Measurements from ENCODE around the gene NOXO1. TPM values are rescaled to one million over a fixed set of nuclear protein-coding genes. Genes with fewer than 3 reads are reported as not detected.

NOXO1 gene, protein sequence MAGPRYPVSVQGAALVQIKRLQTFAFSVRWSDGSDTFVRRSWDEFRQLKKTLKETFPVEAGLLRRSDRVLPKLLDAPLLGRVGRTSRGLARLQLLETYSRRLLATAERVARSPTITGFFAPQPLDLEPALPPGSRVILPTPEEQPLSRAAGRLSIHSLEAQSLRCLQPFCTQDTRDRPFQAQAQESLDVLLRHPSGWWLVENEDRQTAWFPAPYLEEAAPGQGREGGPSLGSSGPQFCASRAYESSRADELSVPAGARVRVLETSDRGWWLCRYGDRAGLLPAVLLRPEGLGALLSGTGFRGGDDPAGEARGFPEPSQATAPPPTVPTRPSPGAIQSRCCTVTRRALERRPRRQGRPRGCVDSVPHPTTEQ
- not detected for total RNA-seq

- Mint-ChIP-seq H3K27me3 (peaks cover 0 to 10% of the 10 kb centered on the region in 2 donors), H3K4me1 (ENCODE audit: low read depth in 2 of 2) (peaks cover 0 to 16% of the 10 kb centered on the region in 2 donors), H3K4me3 (peak within 1 kb of the TSS; percentile 75)
Measured at GRCh38 chr16:1981398-1981836, at the start of gene NOXO1. Gene NOXO1 (minus strand): TSS chr16:1981469. CDS start chr16:1981179, 290 bp downstream.

DNA sequence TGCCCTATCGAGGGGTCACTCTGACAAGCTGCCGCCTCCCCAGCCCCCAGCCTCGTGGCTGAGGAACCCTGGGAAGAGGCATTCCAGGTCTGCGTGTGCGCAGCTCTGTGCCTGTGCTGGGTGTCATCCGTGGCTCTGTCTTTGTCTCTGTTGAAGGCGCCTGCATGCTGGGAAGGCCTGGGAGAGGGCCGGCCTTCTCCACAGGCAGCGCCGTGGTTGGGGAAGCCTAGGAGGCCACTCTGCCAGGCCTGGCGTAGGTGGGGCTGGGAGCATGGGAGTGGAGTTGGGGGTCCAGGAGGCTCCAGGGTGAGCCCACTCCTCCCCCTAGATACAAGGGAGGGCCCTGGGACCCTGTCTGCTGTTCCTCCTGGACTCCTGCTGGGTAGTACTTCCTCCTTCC is 48.8 kb upstream of the NOXO1 start:
- no peak for DNase-seq (ENCODE audit: low spot score)
- H3K27me3 Mint-ChIP-seq = no peaks in the 10 kb centered on the region
- ATAC-seq = no peak
- H3K27ac Mint-ChIP-seq = no peak overlapping the region
- no peaks in the 10 kb centered on the region for H3K36me3 Mint-ChIP-seq
- no peaks in the 10 kb centered on the region for H3K9me3 Mint-ChIP-seq
- no peak overlapping the region for H3K4me3 Mint-ChIP-seq
- H3K4me1 Mint-ChIP-seq (ENCODE audit: low read depth in 2 of 2) = peaks cover 0 to 5% of the 10 kb centered on the region in 2 donors

More at GRCh38 chr16:1981398-1981836, at the start of gene NOXO1:
- Mint-ChIP-seq H3K36me3 (no peaks in the 10 kb centered on the region), H3K27ac (no peak within 1 kb of the TSS), H3K9me3 (no peaks in the 10 kb centered on the region)
- ATAC-seq (no peak), DNase-seq (ENCODE audit: low spot score) (no peak)

GRCh38 chr16:2029350-2029749 is 48.1 kb upstream of the NOXO1 start:
- Mint-ChIP-seq H3K4me3 (no peak overlapping the region), H3K36me3 (no peaks in the 10 kb centered on the region)
- ATAC-seq = no peak

DNA sequence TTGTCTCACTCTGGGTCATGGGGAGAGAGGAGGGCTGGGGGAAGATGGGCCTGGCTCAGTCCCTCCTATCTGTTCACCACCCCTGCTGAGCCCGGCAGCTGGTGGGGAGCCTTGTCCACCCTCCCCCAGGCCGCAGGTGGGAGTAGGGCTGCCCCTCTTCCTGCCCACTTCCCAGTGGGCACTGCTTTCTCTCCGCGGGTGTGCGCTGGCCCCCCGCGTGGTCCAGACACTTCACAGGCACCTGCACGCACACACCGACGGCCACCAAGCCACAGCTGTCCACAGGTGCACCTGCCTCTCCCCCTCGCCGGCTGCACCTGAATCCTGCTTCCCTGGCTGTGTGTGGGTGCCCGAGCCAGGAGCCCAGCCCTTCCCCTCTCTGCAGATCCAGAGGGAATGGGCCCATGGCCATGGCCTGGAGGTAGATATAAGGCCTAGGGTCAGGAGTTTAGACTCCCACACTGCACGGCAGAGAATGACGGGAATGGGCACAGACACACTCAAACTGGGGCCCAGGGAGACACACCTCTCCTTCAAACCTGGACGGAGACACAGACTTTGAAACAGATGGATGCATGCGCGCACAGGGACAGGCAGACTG is 47.5 kb upstream of the NOXO1 start:
- Mint-ChIP-seq H3K27ac (no peak overlapping the region), H3K9me3 (no peaks in the 10 kb centered on the region), H3K27me3 (no peaks in the 10 kb centered on the region), H3K4me3 (no peak overlapping the region), H3K36me3 (no peaks in the 10 kb centered on the region), H3K4me1 (ENCODE audit: low read depth in 2 of 2) (peaks cover 0 to 8% of the 10 kb centered on the region in 2 donors)
- ATAC-seq (no peak), DNase-seq (ENCODE audit: low spot score) (no peak)

More at GRCh38 chr16:2029350-2029749, 48.1 kb upstream of the NOXO1 start:
- DNase-seq (ENCODE audit: low spot score) = no peak
- Mint-ChIP-seq H3K9me3 (no peaks in the 10 kb centered on the region), H3K27ac (no peak overlapping the region), H3K4me1 (ENCODE audit: low read depth in 2 of 2) (peaks cover 0 to 6% of the 10 kb centered on the region in 2 donors), H3K27me3 (no peaks in the 10 kb centered on the region)

DNA sequence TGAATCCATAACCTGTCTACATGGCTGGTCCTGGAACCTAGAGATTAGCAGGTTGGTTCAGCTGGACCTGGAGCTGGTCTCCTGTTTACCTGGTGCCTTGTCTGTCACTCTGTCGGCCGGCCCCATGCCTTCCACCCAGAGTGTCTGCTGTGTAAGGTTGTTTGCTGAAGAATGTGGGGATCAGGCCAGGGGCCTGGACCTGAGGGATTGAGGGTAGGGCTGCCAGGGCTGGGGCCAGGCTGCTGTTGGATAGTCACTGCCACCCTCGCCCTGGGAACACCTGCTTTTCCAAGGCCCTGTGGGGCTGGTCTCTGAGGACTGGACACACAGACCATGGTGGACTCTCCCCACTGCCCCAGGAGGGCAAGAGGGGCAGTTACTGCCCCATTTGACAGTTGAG is 46.9 kb upstream of the NOXO1 start:
- H3K36me3 Mint-ChIP-seq = no peaks in the 10 kb centered on the region
- peaks cover 4 to 10% of the 10 kb centered on the region in 2 donors for H3K4me1 Mint-ChIP-seq (ENCODE audit: low read depth in 2 of 2)
- H3K4me3 Mint-ChIP-seq = no peak overlapping the region
- no peak overlapping the region for H3K27ac Mint-ChIP-seq
- H3K9me3 Mint-ChIP-seq = no peaks in the 10 kb centered on the region
- DNase-seq (ENCODE audit: low spot score) (no peak), ATAC-seq (no peak)
- H3K27me3 Mint-ChIP-seq = no peaks in the 10 kb centered on the region

DNA sequence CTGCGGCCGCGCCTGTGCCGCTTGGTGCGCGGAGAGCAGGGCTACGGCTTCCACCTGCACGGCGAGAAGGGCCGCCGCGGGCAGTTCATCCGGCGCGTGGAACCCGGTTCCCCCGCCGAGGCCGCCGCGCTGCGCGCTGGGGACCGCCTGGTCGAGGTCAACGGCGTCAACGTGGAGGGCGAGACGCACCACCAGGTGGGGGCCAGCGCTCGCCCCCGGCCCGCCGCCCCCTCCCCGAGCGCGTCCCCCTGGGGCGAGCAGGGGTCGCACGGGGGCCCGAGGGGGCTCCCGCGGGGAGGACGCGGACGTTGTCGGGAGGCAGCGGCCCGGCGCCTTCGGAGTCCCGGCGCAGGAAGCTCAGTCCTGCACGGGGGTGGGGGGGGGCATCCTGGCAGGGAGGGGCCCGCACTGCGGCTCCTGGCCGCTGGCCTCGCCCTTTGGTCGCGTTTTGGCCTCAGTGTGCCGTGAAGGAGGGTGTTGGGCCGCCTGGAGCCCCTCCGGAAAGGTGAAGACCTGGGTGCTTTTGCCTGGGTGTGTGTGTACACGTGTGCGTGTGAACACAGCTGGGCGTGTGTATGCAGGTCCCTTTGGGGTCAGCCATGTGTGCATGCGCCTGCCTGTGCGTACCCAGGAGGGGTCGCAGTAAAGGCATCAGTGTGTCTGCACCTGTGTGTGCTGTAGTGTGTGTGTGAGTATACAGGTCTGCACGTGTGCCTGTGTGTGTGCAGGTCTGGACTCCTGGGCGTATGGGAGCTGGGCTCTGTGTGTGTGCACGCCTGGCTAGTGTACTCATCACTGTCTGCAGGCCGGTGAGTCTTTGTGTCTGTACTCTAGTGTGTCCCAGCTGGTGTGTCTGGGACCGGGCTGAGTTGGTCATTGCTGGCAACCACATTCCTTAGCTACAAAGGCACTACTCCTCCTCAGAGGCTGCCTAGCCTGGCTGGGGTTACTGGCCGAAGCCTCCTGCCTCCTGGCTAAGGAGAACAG is 46.0 kb upstream of the NOXO1 start:
- H3K36me3 Mint-ChIP-seq = no peaks in the 10 kb centered on the region
- H3K4me3 Mint-ChIP-seq = peak overlapping the region; percentile 41
- peaks cover 0 to 3% of the 10 kb centered on the region in 2 donors for H3K27me3 Mint-ChIP-seq
- DNase-seq (ENCODE audit: low spot score) (no peak), ATAC-seq (peak; percentile 1 to 39)
- peaks cover 5 to 14% of the 10 kb centered on the region in 2 donors for H3K4me1 Mint-ChIP-seq (ENCODE audit: low read depth in 2 of 2)
- no peaks in the 10 kb centered on the region for H3K9me3 Mint-ChIP-seq
- no peak overlapping the region for H3K27ac Mint-ChIP-seq

GRCh38 chr16:2026461-2027023 is 45.3 kb upstream of the NOXO1 start, which contains the start of gene NHERF2:
Gene NHERF2 (plus strand): TSS chr16:2026902. CDS start chr16:2027006, 104 bp downstream.
- Mint-ChIP-seq H3K4me3 (peak within 1 kb of the TSS; percentile 41), H3K4me1 (ENCODE audit: low read depth in 2 of 2) (peaks cover 5 to 14% of the 10 kb centered on the region in 2 donors), H3K27ac (no peak within 1 kb of the TSS), H3K9me3 (no peaks in the 10 kb centered on the region), H3K36me3 (no peaks in the 10 kb centered on the region), H3K27me3 (peaks cover 0 to 3% of the 10 kb centered on the region in 2 donors)
- DNase-seq (ENCODE audit: low spot score) (no peak), ATAC-seq (peak; percentile 45 to 58)

- Mint-ChIP-seq H3K27ac (no peak overlapping the region), H3K4me1 (ENCODE audit: low read depth in 2 of 2) (peaks cover 5 to 14% of the 10 kb centered on the region in 2 donors)
- no peak for ATAC-seq
Measured at GRCh38 chr16:2025878-2026460, 44.7 kb upstream of the NOXO1 start.

GRCh38 chr16:2025251-2025650 is 44.0 kb upstream of the NOXO1 start:
- H3K9me3 Mint-ChIP-seq = no peaks in the 10 kb centered on the region
- no peaks in the 10 kb centered on the region for H3K36me3 Mint-ChIP-seq
- DNase-seq (ENCODE audit: low spot score) (no peak), ATAC-seq (no peak)
- H3K4me1 Mint-ChIP-seq (ENCODE audit: low read depth in 2 of 2) = peaks cover 5 to 14% of the 10 kb centered on the region in 2 donors
- H3K4me3 Mint-ChIP-seq = no peak overlapping the region
- H3K27me3 Mint-ChIP-seq = peaks cover 0 to 3% of the 10 kb centered on the region in 2 donors
- no peak overlapping the region for H3K27ac Mint-ChIP-seq

More at GRCh38 chr16:2025878-2026460, 44.7 kb upstream of the NOXO1 start:
- no peak for DNase-seq (ENCODE audit: low spot score)
- Mint-ChIP-seq H3K27me3 (peaks cover 0 to 3% of the 10 kb centered on the region in 2 donors), H3K9me3 (no peaks in the 10 kb centered on the region), H3K4me3 (peak overlapping the region; percentile 30), H3K36me3 (no peaks in the 10 kb centered on the region)

- no peak for DNase-seq (ENCODE audit: low spot score)
- peak overlapping the region; percentile 66 for H3K4me3 Mint-ChIP-seq
- no peaks in the 10 kb centered on the region for H3K36me3 Mint-ChIP-seq
- no peak for ATAC-seq
- no peaks in the 10 kb centered on the region for H3K9me3 Mint-ChIP-seq
- H3K27ac Mint-ChIP-seq = no peak overlapping the region
- H3K27me3 Mint-ChIP-seq = peaks cover 0 to 3% of the 10 kb centered on the region in 2 donors
- peaks cover 5 to 14% of the 10 kb centered on the region in 2 donors for H3K4me1 Mint-ChIP-seq (ENCODE audit: low read depth in 2 of 2)
Measured at GRCh38 chr16:2024032-2024420, 42.8 kb upstream of the NOXO1 start.

GRCh38 chr16:2023092-2024031 is 42.1 kb upstream of the NOXO1 start:
- no peak overlapping the region for H3K27ac Mint-ChIP-seq
- H3K36me3 Mint-ChIP-seq = no peaks in the 10 kb centered on the region
- no peaks in the 10 kb centered on the region for H3K9me3 Mint-ChIP-seq
- ATAC-seq = peak; percentile 90 to 94
- peaks cover 0 to 6% of the 10 kb centered on the region in 2 donors for H3K27me3 Mint-ChIP-seq
- DNase-seq (ENCODE audit: low spot score) = peak; percentile 94
- peak overlapping the region; percentile 51 for H3K4me3 Mint-ChIP-seq
- peaks cover 5 to 14% of the 10 kb centered on the region in 2 donors for H3K4me1 Mint-ChIP-seq (ENCODE audit: low read depth in 2 of 2)

GRCh38 chr16:2022723-2023091 is 41.4 kb upstream of the NOXO1 start:
- Mint-ChIP-seq H3K4me3 (peak overlapping the region; percentile 51), H3K4me1 (ENCODE audit: low read depth in 2 of 2) (peaks cover 5 to 14% of the 10 kb centered on the region in 2 donors), H3K27me3 (peaks cover 0 to 8% of the 10 kb centered on the region in 2 donors), H3K27ac (no peak overlapping the region), H3K9me3 (no peaks in the 10 kb centered on the region), H3K36me3 (no peaks in the 10 kb centered on the region)
- peak; percentile 2 to 53 for ATAC-seq
- no peak for DNase-seq (ENCODE audit: low spot score)
